HG02571 (cell line): ENCODE data around the gene CD70.
"Not testable (repeated sequence)": the region's sequence is repeated elsewhere in the genome, so short reads cannot be mapped to it uniquely, and the experiment has no call there.

Experiments
- ATAC-seq: cut with Tn5 transposase; IDR thresholded peaks from one replicate; pipeline ENCODE4 v1.9.1; 2021; ENCODE audit warnings: mild to moderate bottlenecking, moderate library complexity; ENCODE audit not compliant: unreplicated experiment

Gene CD70

GRCh38 chr19:6590827-6591319, at the start of gene CD70:
TSS of gene CD70 (minus strand) at chr19:6591150. CDS start at chr19:6591002, 148 bp downstream.
- ATAC-seq = peak; percentile 45

- not testable (repeated sequence) for ATAC-seq
These were observed 49.4 kb upstream of the CD70 start for GRCh38 chr19:6640333-6640732.

GRCh38 chr19:6639439-6639838, 48.5 kb upstream of the CD70 start:
- ATAC-seq = no peak

DNA sequence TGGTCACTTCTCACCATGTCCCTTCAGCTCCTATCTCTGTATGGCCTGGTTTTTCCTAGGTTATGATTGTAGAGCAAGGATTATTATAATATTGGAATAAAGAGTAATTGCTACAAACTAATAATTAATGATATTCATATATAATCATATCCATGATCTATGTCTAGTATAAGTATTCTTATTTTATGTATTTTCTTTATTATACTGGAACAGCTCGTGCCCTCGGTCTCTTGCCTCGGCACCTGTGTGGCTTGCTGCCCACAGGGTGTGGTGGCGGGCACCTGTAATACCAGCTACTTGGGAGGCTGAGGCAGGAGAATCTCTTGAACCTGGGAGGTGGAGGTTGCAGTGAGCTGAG, 42.5 kb upstream of the CD70 start:
- ATAC-seq = not testable (repeated sequence)

DNA sequence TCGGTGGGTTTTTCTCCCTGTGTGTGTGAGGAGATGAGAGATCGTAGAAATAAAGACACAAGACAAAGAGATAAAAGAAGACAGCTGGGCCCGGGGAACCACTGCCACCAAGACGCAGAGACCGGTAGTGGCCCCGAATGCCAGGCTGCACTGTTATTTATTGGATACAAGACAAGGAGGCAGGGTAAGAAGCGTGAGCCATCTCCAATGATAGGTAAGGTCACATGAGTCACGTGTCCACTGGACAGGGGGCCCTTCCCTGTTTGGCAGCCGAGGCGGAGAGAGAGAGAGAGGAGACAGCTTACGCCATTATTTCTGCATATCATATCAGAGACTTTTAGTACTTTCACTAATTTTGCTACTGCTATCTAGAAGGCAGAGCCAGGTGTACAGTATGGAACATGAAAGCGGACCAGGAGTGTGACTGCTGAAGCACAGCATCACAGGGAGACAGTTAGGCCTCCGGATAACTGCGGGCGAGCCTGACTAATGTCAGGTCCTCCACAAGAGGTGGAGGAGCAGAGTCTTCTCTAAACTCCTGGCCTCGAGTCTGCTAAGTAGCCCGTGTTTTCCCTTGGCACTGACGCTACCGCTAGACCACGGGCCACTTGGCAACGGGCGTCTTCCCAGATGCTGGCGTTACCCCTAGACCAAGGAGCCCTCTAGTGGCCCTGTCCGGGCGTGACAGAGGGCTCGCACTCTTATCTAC, 42.0 kb upstream of the CD70 start:
- not testable (repeated sequence) for ATAC-seq

DNA sequence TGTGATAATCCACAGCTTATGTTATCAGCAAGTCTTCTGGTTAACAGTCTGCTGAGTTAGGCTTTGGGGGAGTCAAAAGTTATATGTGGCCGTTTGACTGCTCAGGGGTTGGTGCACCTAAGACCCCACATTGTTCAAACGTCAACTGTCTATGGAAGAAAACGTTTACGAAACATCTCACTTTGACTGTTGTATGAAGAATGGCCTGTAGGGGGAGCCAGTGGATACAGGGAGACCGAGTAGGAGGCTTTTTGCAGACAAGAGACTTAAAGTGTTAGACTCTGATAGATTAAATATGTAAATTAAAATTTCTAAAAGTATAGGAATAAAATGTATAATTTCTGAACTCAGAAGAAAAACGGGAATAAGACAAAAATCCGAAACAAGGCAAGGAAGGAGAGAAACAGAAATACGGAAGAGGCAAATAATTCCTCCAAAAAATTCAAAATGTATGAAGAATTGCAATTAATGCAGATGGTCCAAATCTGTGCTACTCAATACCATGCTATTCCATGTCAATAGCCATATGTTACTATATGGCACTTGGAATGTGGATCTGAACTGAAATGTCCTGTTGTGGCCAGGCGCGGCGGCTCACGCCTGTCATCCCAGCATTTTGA, 41.2 kb upstream of the CD70 start:
- no peak for ATAC-seq

- ATAC-seq = no peak
These were observed 35.8 kb upstream of the CD70 start for GRCh38 chr19:6626764-6627163.

- ATAC-seq = no peak
These were observed 26.4 kb upstream of the CD70 start for GRCh38 chr19:6617374-6617773.

DNA sequence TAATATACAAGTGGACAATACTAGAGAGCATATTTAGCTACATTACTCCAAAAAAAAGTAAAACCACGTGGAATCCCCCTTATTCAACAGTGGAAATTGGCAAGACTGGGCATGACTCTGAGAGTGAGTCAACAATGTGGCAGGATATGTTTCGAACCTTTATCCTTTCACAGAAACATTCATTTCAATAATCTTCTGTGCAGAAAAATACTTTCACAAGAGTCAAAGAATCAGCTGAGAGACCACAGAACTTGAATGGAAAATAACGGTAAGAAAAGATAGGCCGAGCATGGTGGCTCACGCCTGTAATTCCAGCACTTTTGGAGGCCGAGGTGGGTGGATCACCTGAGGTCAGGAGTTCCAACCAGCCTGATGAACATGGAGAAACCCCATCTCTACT, 25.1 kb upstream of the CD70 start:
- no peak for ATAC-seq

DNA sequence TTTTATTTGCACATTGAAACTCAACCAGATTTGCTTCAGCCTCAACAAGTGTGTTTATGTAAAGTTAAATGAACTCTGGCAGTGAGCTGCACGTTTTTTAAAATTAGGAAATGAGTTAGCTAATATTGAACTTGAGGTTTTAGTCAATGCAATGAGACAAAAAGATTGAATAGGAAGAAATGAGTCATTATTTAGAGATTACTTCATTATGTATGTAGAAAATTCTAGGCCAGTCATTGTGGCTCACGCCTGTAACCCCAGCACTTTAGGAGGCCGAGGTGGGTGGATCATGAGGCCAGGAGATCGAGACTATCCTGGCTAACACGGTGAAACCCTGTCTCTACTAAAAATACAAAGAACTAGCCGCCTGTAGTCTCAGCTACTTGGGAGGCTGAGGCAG, 22.8 kb upstream of the CD70 start:
- no peak for ATAC-seq

- no peak for ATAC-seq
These were observed 20.2 kb upstream of the CD70 start for GRCh38 chr19:6610934-6611852.

DNA sequence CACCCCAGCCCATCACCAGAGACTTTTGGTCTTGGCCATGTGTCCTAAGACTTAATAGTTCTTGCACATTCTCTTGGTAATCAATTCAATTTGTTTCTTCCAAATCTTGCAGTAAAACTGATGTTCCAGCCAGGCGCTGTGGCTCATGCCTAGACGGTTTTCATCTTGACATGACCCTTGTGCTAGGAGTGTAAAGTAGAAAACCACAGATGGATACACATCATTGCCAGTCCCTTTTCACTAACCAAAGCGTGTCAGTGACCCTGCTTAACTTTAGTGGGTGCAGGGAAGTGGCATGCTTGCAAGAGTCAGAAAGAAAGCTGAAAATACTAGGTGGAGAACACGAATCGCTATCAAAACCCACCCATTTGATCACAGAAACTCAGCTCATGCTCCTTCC, 18.0 kb upstream of the CD70 start:
- ATAC-seq = no peak

DNA sequence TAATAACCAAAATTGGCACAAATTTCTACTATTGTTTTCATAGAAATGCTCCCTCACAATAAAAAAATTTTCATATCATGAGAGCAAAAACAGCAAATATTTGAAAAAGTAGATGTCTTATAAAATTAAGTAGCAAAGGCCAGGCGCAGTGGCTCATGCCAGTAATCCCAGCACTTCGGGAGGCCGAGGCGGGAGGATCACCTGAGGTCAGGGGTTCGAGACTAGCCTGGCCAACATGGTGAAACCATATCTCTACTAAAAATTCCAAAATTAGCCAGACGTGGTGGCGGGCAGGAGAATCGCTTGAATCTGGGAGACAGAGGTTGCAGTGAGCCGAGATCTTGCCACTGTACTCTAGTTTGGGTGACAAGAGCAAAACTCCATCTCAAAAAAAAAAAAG, 17.2 kb upstream of the CD70 start:
- ATAC-seq = not testable (repeated sequence)

DNA sequence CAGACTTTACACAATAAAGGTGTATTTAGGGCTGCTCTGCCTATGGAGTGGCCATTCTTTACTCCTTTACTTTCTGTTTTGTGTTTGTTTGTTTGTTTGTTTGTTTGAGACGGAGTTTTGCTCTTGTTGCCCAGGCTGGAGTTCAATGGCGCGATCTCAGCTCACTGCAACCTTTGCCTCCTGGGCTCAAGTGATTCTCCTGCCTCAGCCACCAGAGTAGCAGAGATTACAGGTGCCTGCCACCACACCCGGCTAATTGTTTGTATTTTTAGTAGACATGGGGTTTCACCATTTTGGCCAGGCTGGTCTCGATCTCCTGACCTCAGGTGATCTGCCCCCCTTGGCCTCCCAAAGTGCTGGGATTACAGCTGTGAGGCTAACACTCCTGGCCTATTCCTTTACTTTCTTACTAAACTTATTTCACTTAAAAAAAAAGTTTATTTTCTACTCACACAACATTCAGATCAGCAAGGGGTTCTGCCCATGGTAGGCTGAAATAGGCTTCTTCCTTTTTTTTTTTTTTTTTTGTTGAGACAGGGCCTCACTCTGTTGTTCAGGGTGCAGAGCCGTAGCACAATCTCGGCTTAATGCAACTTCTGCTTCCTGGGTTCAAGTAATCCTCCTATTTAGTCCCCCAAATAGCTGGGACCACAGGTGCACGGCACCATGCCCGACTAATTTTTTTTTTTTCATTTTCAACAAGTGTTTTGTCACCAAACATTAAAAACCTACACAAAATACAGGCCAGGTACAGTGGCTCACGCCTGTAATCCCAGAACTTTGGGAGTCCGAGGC, 15.5 kb upstream of the CD70 start:
- not testable (repeated sequence) for ATAC-seq

- ATAC-seq = no peak
These were observed 14.0 kb upstream of the CD70 start for GRCh38 chr19:6604906-6605305.

DNA sequence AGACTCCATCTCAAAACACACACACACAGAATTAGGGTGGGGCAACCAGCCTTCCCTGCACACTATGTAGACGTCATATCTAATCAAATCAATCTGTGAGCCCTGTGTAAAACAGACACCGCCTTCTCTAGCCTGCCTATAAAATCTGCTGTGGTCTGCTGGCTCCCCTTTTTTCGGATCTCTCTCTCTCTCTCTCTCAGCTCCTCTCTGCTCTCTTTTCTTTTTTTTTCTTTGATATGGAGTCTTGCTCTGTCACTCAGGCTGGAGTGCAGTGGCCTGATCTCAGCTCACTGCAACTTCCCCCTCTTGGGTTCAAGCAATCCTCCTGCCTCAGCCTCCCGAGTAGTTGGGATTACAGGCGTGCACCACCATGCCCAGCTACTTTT, 11.8 kb upstream of the CD70 start:
- ATAC-seq = no peak

GRCh38 chr19:6601537-6602052, 10.6 kb upstream of the CD70 start:
- ATAC-seq = peak; percentile 59

GRCh38 chr19:6600951-6601536, 10.1 kb upstream of the CD70 start:
- not testable (repeated sequence) for ATAC-seq

DNA sequence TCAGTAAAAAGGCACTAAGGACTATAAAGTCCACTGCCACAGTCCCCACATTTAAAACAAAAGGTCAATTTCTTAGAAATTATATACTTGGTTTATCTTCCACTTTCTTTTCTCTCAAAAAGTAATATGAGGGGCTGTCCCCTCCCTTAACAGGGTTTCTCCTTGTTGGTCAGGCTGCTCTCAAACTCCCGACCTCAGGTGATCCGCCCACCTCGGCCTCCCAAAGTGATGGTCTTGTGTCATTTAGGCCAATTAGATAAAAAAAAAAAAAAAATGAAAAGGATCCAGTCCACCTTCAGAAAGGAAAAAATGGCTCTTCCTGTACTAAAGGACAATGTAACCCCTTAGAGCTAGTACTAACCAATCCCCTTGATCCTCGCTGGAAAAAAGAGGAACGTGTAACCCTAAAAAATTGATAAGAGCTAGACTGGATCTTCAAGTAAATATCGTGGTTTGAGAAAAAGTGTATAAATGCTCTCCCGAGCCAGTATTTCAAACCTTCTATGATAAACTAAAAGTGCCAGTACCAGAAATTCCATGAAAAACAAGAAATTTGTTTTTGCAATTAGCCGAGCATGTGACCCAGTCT, 9.0 kb upstream of the CD70 start:
- ATAC-seq = no peak
